ENCODE data around the gene SLC25A23. TPM values are rescaled to one million over a fixed set of nuclear protein-coding genes. Genes with fewer than 3 reads are reported as not detected.

SLC25A23 gene
- total RNA-seq, 2 experiments from 2014 or later = 11.9 to 12.1 TPM

GRCh38 chr19:6424939-6425731, 34.5 kb downstream of the SLC25A23 start:
- Mint-ChIP-seq H3K9me3 (peaks cover 4% of the 10 kb centered on the region), H3K36me3 (ENCODE audit: low read depth) (peaks cover 32% of the 10 kb centered on the region), H3K27ac (peak overlapping the region; percentile 95), H3K27me3 (no peaks in the 10 kb centered on the region), H3K4me1 (ENCODE audit: low read depth) (peaks cover 35% of the 10 kb centered on the region), H3K4me3 (peak overlapping the region; percentile 72)
- POLR2A ChIA-PET = interaction anchor here (0.6 to 3.2 kb wide), 14 partner anchors 9 to 401 kb away, joined by 3 to 10 read pairs (median 4); partner anchors contain the start of gene DENND1C
- CTCF ChIA-PET = interaction anchor here (1.1 to 1.3 kb wide), 4 partner anchors 56 to 439 kb away, joined by 3 to 4 read pairs (median 3); partner anchors contain the start of gene DENND1C
- DNase-seq = peak; percentile 100
- no peak for TF ChIP-seq CTCF (IDR thresholded peaks at IDR 0.05)
- intact Hi-C loops (cut with micrococcal nuclease) = no loop called here
- peak; percentile 86 for ATAC-seq

- ATAC-seq (no peak), DNase-seq (peak; percentile 33)
- H3K27ac Mint-ChIP-seq = peak within 1 kb of the TSS; percentile 95
- peaks cover 33% of the 10 kb centered on the region for H3K4me1 Mint-ChIP-seq (ENCODE audit: low read depth)
- intact Hi-C loops (cut with micrococcal nuclease) = no loop called here
- peaks cover 4% of the 10 kb centered on the region for H3K9me3 Mint-ChIP-seq
- no peaks in the 10 kb centered on the region for H3K27me3 Mint-ChIP-seq
- no peak for TF ChIP-seq CTCF (IDR thresholded peaks at IDR 0.05)
- H3K36me3 Mint-ChIP-seq (ENCODE audit: low read depth) = peaks cover 38% of the 10 kb centered on the region
- POLR2A ChIA-PET = interaction anchor here (0.6 to 3.2 kb wide), 11 partner anchors 8 to 401 kb away, joined by 3 to 10 read pairs (median 4); partner anchors contain the start of gene DENND1C
- CTCF ChIA-PET = interaction anchor here (1.1 to 1.3 kb wide), 2 partner anchors 57 to 439 kb away, joined by 3 to 4 read pairs; partner anchors contain the start of gene DENND1C
- H3K4me3 Mint-ChIP-seq = peak within 1 kb of the TSS; percentile 93
Measured at GRCh38 chr19:6424195-6424938, 35.2 kb downstream of the SLC25A23 start, which contains the start of gene KHSRP. TSS of gene KHSRP (minus strand) at chr19:6424811. CDS start at chr19:6424701, 110 bp downstream.

GRCh38 chr19:6423499-6424194, 35.9 kb downstream of the SLC25A23 start:
- Mint-ChIP-seq H3K27ac (peak overlapping the region; percentile 91), H3K4me3 (peak overlapping the region; percentile 93), H3K27me3 (no peaks in the 10 kb centered on the region), H3K9me3 (peaks cover 4% of the 10 kb centered on the region), H3K36me3 (ENCODE audit: low read depth) (peaks cover 44% of the 10 kb centered on the region), H3K4me1 (ENCODE audit: low read depth) (peaks cover 33% of the 10 kb centered on the region)
- intact Hi-C loops (cut with micrococcal nuclease) = no loop called here
- ATAC-seq (no peak), DNase-seq (peak; percentile 64)
- no peak for TF ChIP-seq CTCF (IDR thresholded peaks at IDR 0.05)
- CTCF ChIA-PET = interaction anchor here (1.3 kb wide), 1 partner anchor 58 kb away, joined by 4 read pairs; the partner anchor contains the start of gene DENND1C
- POLR2A ChIA-PET = interaction anchor here (0.6 to 3.2 kb wide), 9 partner anchors 11 to 447 kb away, joined by 3 to 10 read pairs (median 4); partner anchors contain the start of genes DENND1C and PSPN

- intact Hi-C loops (cut with micrococcal nuclease) = no loop called here
- Mint-ChIP-seq H3K36me3 (ENCODE audit: low read depth) (peaks cover 64% of the 10 kb centered on the region), H3K27ac (peak overlapping the region; percentile 30), H3K4me3 (no peak overlapping the region), H3K9me3 (peaks cover 4% of the 10 kb centered on the region), H3K4me1 (ENCODE audit: low read depth) (peaks cover 33% of the 10 kb centered on the region), H3K27me3 (no peaks in the 10 kb centered on the region)
- ChIA-PET POLR2A (interaction anchor here (0.8 to 2.5 kb wide), 7 partner anchors 9 to 38 kb away, joined by 3 to 17 read pairs (median 4); partner anchors contain the start of gene SLC25A23), CTCF (interaction anchor here (0.9 to 1.4 kb wide), 2 partner anchors 10 to 16 kb away, joined by 3 to 5 read pairs; no protein-coding TSS in a partner anchor)
- TF ChIP-seq CTCF (IDR thresholded peaks at IDR 0.05) = no peak
- no peak for ATAC-seq
- no peak for DNase-seq
Measured at GRCh38 chr19:6421075-6422014, 38.2 kb downstream of the SLC25A23 start.
